ENCODE measurements around the gene CYP27C1.

CYP27C1 gene

GRCh38 chr2:127191331-127192219, 28.5 kb downstream of the CYP27C1 start:
- DNase-seq: no peak

- DNase-seq: no peak
These were observed 31.3 kb downstream of the CYP27C1 start for GRCh38 chr2:127188797-127189196.

- no peak for DNase-seq
These were observed 32.3 kb downstream of the CYP27C1 start for GRCh38 chr2:127187831-127188230.

- no peak for DNase-seq
These were observed 32.9 kb downstream of the CYP27C1 start for GRCh38 chr2:127187081-127187775.

- no peak for DNase-seq
These were observed 34.4 kb downstream of the CYP27C1 start for GRCh38 chr2:127185705-127186104.

GRCh38 chr2:127185093-127185492, 35.0 kb downstream of the CYP27C1 start:
- peak in 1 of 2 donors; percentile 28 for DNase-seq

GRCh38 chr2:127183771-127184170, 36.3 kb downstream of the CYP27C1 start:
- DNase-seq: no peak

GRCh38 chr2:127182626-127183458, 37.3 kb downstream of the CYP27C1 start:
- no peak for DNase-seq

GRCh38 chr2:127181851-127182250, 38.2 kb downstream of the CYP27C1 start:
- no peak for DNase-seq

GRCh38 chr2:127179766-127180165, 40.3 kb downstream of the CYP27C1 start:
- peak; percentile 73 to 81 for DNase-seq

GRCh38 chr2:127177617-127178263, 42.4 kb downstream of the CYP27C1 start:
- peak; percentile 11 to 22 for DNase-seq

GRCh38 chr2:127176371-127177311, 43.5 kb downstream of the CYP27C1 start:
- peak; percentile 83 to 90 for DNase-seq

GRCh38 chr2:127175751-127176354, 44.2 kb downstream of the CYP27C1 start:
- no peak for DNase-seq

GRCh38 chr2:127175041-127175721, 44.9 kb downstream of the CYP27C1 start:
- no peak for DNase-seq

- DNase-seq: no peak
These were observed 45.5 kb downstream of the CYP27C1 start for GRCh38 chr2:127174640-127175039.

GRCh38 chr2:127174136-127174535, 46.0 kb downstream of the CYP27C1 start:
- DNase-seq: no peak

GRCh38 chr2:127173057-127173456, 47.0 kb downstream of the CYP27C1 start:
- no peak for DNase-seq

- no peak for DNase-seq
These were observed 47.8 kb downstream of the CYP27C1 start for GRCh38 chr2:127172306-127172705.

- no peak for DNase-seq
These were observed 49.5 kb downstream of the CYP27C1 start for GRCh38 chr2:127170452-127171197.

Data from inflammatory macrophage (primary cell).